ENCODE measurements around the gene MAOB. TPM values are rescaled to one million over a fixed set of nuclear protein-coding genes. Genes with fewer than 3 reads are reported as not detected.

MAOB gene
- total RNA-seq, 1 experiment from 2014 or later, result not detected

GRCh38 chrX:43835559-43835958 lies 46.7 kb downstream of the MAOB start:
- Histone ChIP-seq H3K4me2 (ENCODE audit: low read length) (no peak overlapping the region), H3F3A (ENCODE audit: low read length, unreplicated experiment) (no peaks in the 10 kb centered on the region), H3K36me3 (ENCODE audit: low read depth, low read length) (no peaks in the 10 kb centered on the region), H4K20me1 (ENCODE audit: low read length) (no peaks in the 10 kb centered on the region), H2AFZ (ENCODE audit: low read length) (no peak overlapping the region), H3K79me2 (ENCODE audit: low read length) (no peaks in the 10 kb centered on the region), H3K4me3 (ENCODE audit: low read length) (no peak overlapping the region), H3K9me2 (replicated peaks; ENCODE audit: low read length) (no peaks in the 10 kb centered on the region), H3K4me1 (ENCODE audit: insufficient read depth, low read length) (peaks cover 9% of the 10 kb centered on the region), H3K9me3 (ENCODE audit: low read length) (no peaks in the 10 kb centered on the region), H3K9ac (ENCODE audit: low read length) (no peak overlapping the region), H3K27ac (ENCODE audit: low read length) (no peak overlapping the region), H3K27me3 (ENCODE audit: low read length) (no peaks in the 10 kb centered on the region)
- no TSS peak for BruUV-seq (replicated peaks)
- intact Hi-C loops (cut with micrococcal nuclease), result no loop called here
- DNase-seq, result no peak
- TF ChIP-seq EZH2 (IDR thresholded peaks at IDR 0.05; ENCODE audit: low read length, unreplicated experiment), result no peak
- TF ChIP-seq EZH2phosphoT487 (IDR thresholded peaks at IDR 0.05; ENCODE audit: borderline replicate concordance, low read length), result no peak
- TF ChIP-seq, protein P1, sequence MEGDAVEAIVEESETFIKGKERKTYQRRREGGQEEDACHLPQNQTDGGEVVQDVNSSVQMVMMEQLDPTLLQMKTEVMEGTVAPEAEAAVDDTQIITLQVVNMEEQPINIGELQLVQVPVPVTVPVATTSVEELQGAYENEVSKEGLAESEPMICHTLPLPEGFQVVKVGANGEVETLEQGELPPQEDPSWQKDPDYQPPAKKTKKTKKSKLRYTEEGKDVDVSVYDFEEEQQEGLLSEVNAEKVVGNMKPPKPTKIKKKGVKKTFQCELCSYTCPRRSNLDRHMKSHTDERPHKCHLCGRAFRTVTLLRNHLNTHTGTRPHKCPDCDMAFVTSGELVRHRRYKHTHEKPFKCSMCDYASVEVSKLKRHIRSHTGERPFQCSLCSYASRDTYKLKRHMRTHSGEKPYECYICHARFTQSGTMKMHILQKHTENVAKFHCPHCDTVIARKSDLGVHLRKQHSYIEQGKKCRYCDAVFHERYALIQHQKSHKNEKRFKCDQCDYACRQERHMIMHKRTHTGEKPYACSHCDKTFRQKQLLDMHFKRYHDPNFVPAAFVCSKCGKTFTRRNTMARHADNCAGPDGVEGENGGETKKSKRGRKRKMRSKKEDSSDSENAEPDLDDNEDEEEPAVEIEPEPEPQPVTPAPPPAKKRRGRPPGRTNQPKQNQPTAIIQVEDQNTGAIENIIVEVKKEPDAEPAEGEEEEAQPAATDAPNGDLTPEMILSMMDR (conservative IDR thresholded peaks at IDR 0.05; ENCODE audit: low read depth, low read length), result no peak
- POLR2A ChIA-PET (ENCODE audit: unreplicated experiment), result no interaction called here
- no peak for ATAC-seq
- CTCF ChIA-PET, result interaction anchor here (0.5 to 0.6 kb wide), 2 partner anchors 115 to 273 kb away, joined by 3 to 8 read pairs; no protein-coding TSS in a partner anchor

DNA sequence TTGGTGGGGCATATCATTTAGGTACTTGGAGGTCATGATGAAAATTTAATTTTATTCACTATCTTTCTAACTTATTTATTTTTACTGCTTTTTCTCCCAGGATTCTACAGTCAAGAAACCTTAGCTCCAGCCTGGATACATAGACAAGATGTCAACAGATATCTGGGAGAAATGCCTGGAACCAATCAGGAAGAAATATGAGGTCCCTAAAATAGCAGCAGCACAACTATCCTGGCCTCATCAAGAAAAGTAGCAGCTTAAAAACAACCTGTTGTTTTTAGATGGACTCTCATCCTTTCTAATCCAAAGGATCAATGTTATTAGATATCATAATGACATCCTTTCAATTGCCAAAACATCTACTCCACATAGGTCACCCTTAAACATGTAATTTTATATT lies 54.5 kb downstream of the MAOB start:
- Histone ChIP-seq H3K27ac (ENCODE audit: low read length) (no peak overlapping the region), H3K4me2 (ENCODE audit: low read length) (no peak overlapping the region), H3K4me1 (ENCODE audit: insufficient read depth, low read length) (peaks cover 4% of the 10 kb centered on the region; the same call in 1 of the 2 replicates), H3K9ac (ENCODE audit: low read length) (no peak overlapping the region), H3K9me3 (ENCODE audit: low read length) (no peaks in the 10 kb centered on the region), H3K79me2 (ENCODE audit: low read length) (no peaks in the 10 kb centered on the region), H3K27me3 (ENCODE audit: low read length) (no peaks in the 10 kb centered on the region), H3F3A (ENCODE audit: low read length, unreplicated experiment) (no peaks in the 10 kb centered on the region), H4K20me1 (ENCODE audit: low read length) (no peaks in the 10 kb centered on the region), H3K36me3 (ENCODE audit: low read depth, low read length) (no peaks in the 10 kb centered on the region), H2AFZ (ENCODE audit: low read length) (no peak overlapping the region), H3K4me3 (ENCODE audit: low read length) (no peak overlapping the region), H3K9me2 (replicated peaks; ENCODE audit: low read length) (no peaks in the 10 kb centered on the region)
- no peak for TF ChIP-seq EZH2phosphoT487 (IDR thresholded peaks at IDR 0.05; ENCODE audit: borderline replicate concordance, low read length)
- TF ChIP-seq, protein P1 (conservative IDR thresholded peaks at IDR 0.05; ENCODE audit: low read depth, low read length), result no peak
- no peak for TF ChIP-seq EZH2 (IDR thresholded peaks at IDR 0.05; ENCODE audit: low read length, unreplicated experiment)
- DNase-seq (no peak), ATAC-seq (no peak)
- BruUV-seq (replicated peaks), result no TSS peak
- intact Hi-C loops (cut with micrococcal nuclease), result no loop called here
- ChIA-PET POLR2A (ENCODE audit: unreplicated experiment) (no interaction called here), CTCF (no interaction called here)

DNA sequence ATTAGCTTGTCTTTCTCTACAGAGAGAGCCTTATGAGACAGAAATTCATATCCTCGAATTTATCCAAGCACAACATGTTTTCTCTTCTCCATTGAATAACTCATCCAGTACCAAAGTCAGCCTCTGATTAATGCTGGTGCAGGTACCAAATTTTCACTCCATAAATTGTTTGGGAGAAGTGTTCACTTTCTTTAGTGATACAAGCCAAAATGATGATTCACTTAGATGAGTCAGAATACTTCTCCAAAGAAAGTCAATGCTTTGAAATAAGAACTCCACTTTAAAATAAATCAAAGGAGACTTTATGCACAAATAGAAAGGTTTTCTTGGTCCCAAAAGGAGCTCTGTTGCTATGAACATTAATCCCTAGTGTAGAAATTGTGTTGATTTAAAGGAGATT lies 60.2 kb downstream of the MAOB start:
- no TSS peak for BruUV-seq (replicated peaks)
- peak; percentile 80 for DNase-seq
- Histone ChIP-seq H3K9me3 (ENCODE audit: low read length) (no peaks in the 10 kb centered on the region), H3F3A (ENCODE audit: low read length, unreplicated experiment) (no peaks in the 10 kb centered on the region), H2AFZ (ENCODE audit: low read length) (no peak overlapping the region), H3K4me3 (ENCODE audit: low read length) (no peak overlapping the region), H3K27ac (ENCODE audit: low read length) (no peak overlapping the region), H3K27me3 (ENCODE audit: low read length) (no peaks in the 10 kb centered on the region), H3K4me1 (ENCODE audit: insufficient read depth, low read length) (peaks cover 11% of the 10 kb centered on the region), H4K20me1 (ENCODE audit: low read length) (no peaks in the 10 kb centered on the region), H3K9ac (ENCODE audit: low read length) (no peak overlapping the region), H3K79me2 (ENCODE audit: low read length) (no peaks in the 10 kb centered on the region), H3K36me3 (ENCODE audit: low read depth, low read length) (no peaks in the 10 kb centered on the region), H3K9me2 (replicated peaks; ENCODE audit: low read length) (no peaks in the 10 kb centered on the region), H3K4me2 (ENCODE audit: low read length) (0 out of 2 replicates have a peak overlapping the region, but pooled peaks have one; percentile 9)
- intact Hi-C loops (cut with micrococcal nuclease), result no loop called here
- TF ChIP-seq, protein P1 (conservative IDR thresholded peaks at IDR 0.05; ENCODE audit: low read depth, low read length), result no peak
- TF ChIP-seq EZH2 (IDR thresholded peaks at IDR 0.05; ENCODE audit: low read length, unreplicated experiment) (no peak), EZH2phosphoT487 (IDR thresholded peaks at IDR 0.05; ENCODE audit: borderline replicate concordance, low read length) (no peak)
- POLR2A ChIA-PET (ENCODE audit: unreplicated experiment), result no interaction called here
- CTCF ChIA-PET, result no interaction called here
- ATAC-seq, result peak; percentile 64

All from PC-3 (cell line).